SK-N-SH (cell line): ENCODE measurements around the gene CCDC187. TPM values are rescaled to one million over a fixed set of nuclear protein-coding genes. Genes with fewer than 3 reads are reported as not detected.

Experiments used
- CTCF ChIA-PET: fragments of 300-600, 350-600 bp; formaldehyde crosslinking; extraction: SDS; loops from one replicate; lab custom pipeline; 2021; lab: Yijun Ruan, JAX
- POLR2A ChIA-PET: fragments of 350-600 bp; sonication (Branson Sonifier 250); formaldehyde crosslinking; extraction: SDS; loops from one replicate; lab custom pipeline; 2020; ENCODE audit warnings: antibody characterized with exemption, inconsistent platforms; lab: Yijun Ruan, JAX
- DNase-seq: peaks from one replicate; pipeline ENCODE4 v3.0.0; 2012
- H2AFZ ChIP-seq: fragments of 200-600 bp; sonication (generic); 2 replicates; pipeline ENCODE4 v1.8.1; 2016; ENCODE audit warnings: antibody characterized with exemption, mild to moderate bottlenecking, low read depth
- H3F3A ChIP-seq: fragments of 200-600 bp; sonication (generic); replicated peaks from 2 replicates; pipeline ENCODE3; 2016; ENCODE audit warnings: antibody characterized with exemption, mild to moderate bottlenecking; ENCODE audit not compliant: insufficient read depth
- H3K27ac ChIP-seq, 2 experiments: fragments of 200-500 bp in 1 of 2; fragments of 200-600 bp in 1 of 2; sonication (Bioruptor generic) in 1 of 2; sonication (generic), shearing (Covaris generic) in 1 of 2; 2 replicates each; pipeline versions ENCODE4 v1.5.1 to v1.6.1; 2014 to 2016; ENCODE audit warnings: low read depth in 2 of 2, inconsistent platforms in 1 of 2, low read length in 1 of 2, mild to moderate bottlenecking in 1 of 2, mixed read lengths in 1 of 2
- H3K27me3 ChIP-seq: fragments of 200-600 bp; sonication (generic), shearing (Covaris generic); 2 replicates; pipeline ENCODE4 v1.6.1; 2016; ENCODE audit warnings: mixed run types; ENCODE audit not compliant: insufficient read depth
- H3K36me3 ChIP-seq, 2 experiments: fragments of 200-500 bp in 1 of 2; fragments of 200-600 bp in 1 of 2; sonication (Bioruptor generic) in 1 of 2; sonication (generic) in 1 of 2; replicated peaks in 1 of 2; 2 replicates each; pipeline versions ENCODE3 to v1.5.1; 2014 to 2016; ENCODE audit warnings: low read length in 1 of 2, mild to moderate bottlenecking in 1 of 2; ENCODE audit not compliant: insufficient read depth in 2 of 2, control insufficient read depth in 1 of 2
- H3K4me1 ChIP-seq, 2 experiments: fragments of 200-500 bp in 1 of 2; fragments of 200-600 bp in 1 of 2; sonication (Bioruptor generic) in 1 of 2; sonication (generic), shearing (Covaris generic) in 1 of 2; 2 replicates each; pipeline versions ENCODE4 v1.5.1 to v1.6.1; 2014 to 2016; ENCODE audit warnings: low read depth in 1 of 2, low read length in 1 of 2, mixed run types in 1 of 2; ENCODE audit not compliant: insufficient read depth in 2 of 2, control insufficient read depth in 1 of 2
- H3K4me2 ChIP-seq: fragments of 200-600 bp; sonication (generic), shearing (Covaris generic); 2 replicates; pipeline ENCODE4 v1.6.1; 2017; ENCODE audit warnings: mixed run types
- H3K4me3 ChIP-seq, 2 experiments: fragments of 200-500 bp in 1 of 2; fragments of 200-600 bp in 1 of 2; sonication (Bioruptor generic) in 1 of 2; sonication (generic), shearing (Covaris generic) in 1 of 2; 2 replicates each; pipeline versions ENCODE4 v1.5.1 to v1.8.1; 2014 to 2016; ENCODE audit warnings: low read depth in 2 of 2, inconsistent platforms in 1 of 2, low read length in 1 of 2, mild to moderate bottlenecking in 1 of 2, mixed read lengths in 1 of 2, moderate library complexity in 1 of 2
- H3K79me2 ChIP-seq: fragments of 200-600 bp; sonication (generic); 2 replicates; pipeline ENCODE4 v1.8.1; 2017; ENCODE audit warnings: mild to moderate bottlenecking; ENCODE audit not compliant: insufficient read depth
- H3K9ac ChIP-seq: fragments of 200-600 bp; sonication (generic); 2 replicates; pipeline ENCODE4 v1.6.1; 2017; ENCODE audit warnings: mixed run types
- H3K9me2 ChIP-seq: fragments of 200-600 bp; sonication (generic); 2 replicates; pipeline ENCODE4 v1.6.1; 2017; ENCODE audit warnings: mixed run types
- H3K9me3 ChIP-seq: fragments of 200-600 bp; sonication (generic); 2 replicates; pipeline ENCODE4 v1.6.1; 2017; ENCODE audit warnings: mixed run types, mild to moderate bottlenecking, moderate library complexity
- H4K20me1 ChIP-seq: fragments of 200-600 bp; sonication (generic); 2 replicates; pipeline ENCODE4 v1.6.1; 2017; ENCODE audit warnings: mild to moderate bottlenecking, mixed run types; ENCODE audit not compliant: insufficient read depth
- CHD2 ChIP-seq: fragments of 150-350 bp; IDR thresholded peaks from 2 replicates; pipeline ENCODE4 v1.6.1; 2018; ENCODE audit warnings: low read length; ENCODE audit not compliant: partially characterized antibody
- ELF1 ChIP-seq: IDR thresholded peaks from 2 replicates; pipeline ENCODE4 v1.4.0; 2012
- EP300 ChIP-seq, 2 experiments: IDR thresholded peaks; 2 replicates each; pipeline versions ENCODE4 v1.4.0 to v1.6.1; 2012; ENCODE audit warnings: borderline replicate concordance in 1 of 2, low read depth in 1 of 2, low read length in 1 of 2
- FOXM1 ChIP-seq: IDR thresholded peaks from 2 replicates; pipeline ENCODE4 v1.4.0; 2012; ENCODE audit warnings: low read depth, mild to moderate bottlenecking
- GABPA ChIP-seq: IDR thresholded peaks from 2 replicates; pipeline ENCODE4 v1.4.0; 2012; ENCODE audit warnings: low read depth, mild to moderate bottlenecking
- JUND ChIP-seq: IDR thresholded peaks from 2 replicates; pipeline ENCODE4 v1.4.0; 2012
- NFIC ChIP-seq: IDR thresholded peaks from 2 replicates; pipeline ENCODE4 v1.4.0; 2012; ENCODE audit warnings: borderline replicate concordance
- NRF1 ChIP-seq: IDR thresholded peaks from 2 replicates; pipeline ENCODE4 v1.6.1; 2012; ENCODE audit warnings: low read depth, mild to moderate bottlenecking, low read length
- POLR2AphosphoS5 ChIP-seq: IDR thresholded peaks from 2 replicates; pipeline ENCODE4 v1.6.1; 2012; ENCODE audit warnings: low read depth, low read length
- RAD21 ChIP-seq: IDR thresholded peaks from 2 replicates; pipeline ENCODE4 v1.6.1; 2012; ENCODE audit warnings: mild to moderate bottlenecking, low read length
- RCOR1 ChIP-seq: fragments of 150-350 bp; IDR thresholded peaks from 2 replicates; pipeline ENCODE4 v1.6.1; 2017; ENCODE audit warnings: antibody characterized with exemption, low read length
- SIN3A ChIP-seq: IDR thresholded peaks from 2 replicates; pipeline ENCODE4 v1.6.1; 2012; ENCODE audit warnings: low read depth, mild to moderate bottlenecking, low read length, moderate library complexity, borderline replicate concordance
- TAF1 ChIP-seq: IDR thresholded peaks from 2 replicates; pipeline ENCODE4 v1.6.1; 2012; ENCODE audit warnings: low read depth, mild to moderate bottlenecking, low read length, moderate library complexity, borderline replicate concordance
- TCF12 ChIP-seq: IDR thresholded peaks from 2 replicates; pipeline ENCODE4 v1.4.0; 2012
- WGBS: methylation state at CpG from one replicate; pipeline ENCODE4 v1.1.6; 2017; ENCODE audit warnings: low lambda C conversion rate; 5-methylcytosine and 5-hydroxymethylcytosine counted together
- polyA plus RNA-seq, 3 experiments: library from polyadenylated mRNA; depleted of rRNA; stranded (reverse); fragments of >200 nt; gene quantifications; 2 replicates each; pipeline ENCODE4 v1.2.3, GENCODE V29; 2012
- TF ChIP-seq, protein P1 (sequence below): fragments of 150-350 bp; IDR thresholded peaks from 2 replicates; pipeline ENCODE4 v1.6.1; 2016; ENCODE audit warnings: mild to moderate bottlenecking, low read depth, low read length
- TF ChIP-seq, protein P2 (sequence below): IDR thresholded peaks from 2 replicates; pipeline ENCODE4 v1.4.0; 2012; ENCODE audit warnings: low read depth
- TF ChIP-seq, protein P3 (sequence below): fragments of 200-600 bp; sonication (generic); IDR thresholded peaks from 2 replicates; pipeline ENCODE4 v1.6.1; 2017; ENCODE audit warnings: antibody characterized with exemption, mild to moderate bottlenecking, moderate library complexity
- TF ChIP-seq, protein P4 (sequence below): IDR thresholded peaks from 2 replicates; pipeline ENCODE4; 2012
- TF ChIP-seq, protein P5 (sequence below): IDR thresholded peaks from 2 replicates; pipeline ENCODE4 v1.4.0; 2012; ENCODE audit warnings: low read depth, borderline replicate concordance
- TF ChIP-seq, protein P6 (sequence below): fragments of 150-350 bp; IDR thresholded peaks from 2 replicates; pipeline ENCODE4 v1.6.1; 2017; ENCODE audit warnings: antibody characterized with exemption, low read length, low read depth, borderline replicate concordance
- TF ChIP-seq, protein P7 (sequence below): IDR thresholded peaks from 2 replicates; pipeline ENCODE4 v1.4.0; 2012; ENCODE audit warnings: low read depth, borderline replicate concordance

Gene CCDC187
- polyA plus RNA-seq, 1 of the 3 experiments (the other 2 are of a cell fraction), result not detected

DNA sequence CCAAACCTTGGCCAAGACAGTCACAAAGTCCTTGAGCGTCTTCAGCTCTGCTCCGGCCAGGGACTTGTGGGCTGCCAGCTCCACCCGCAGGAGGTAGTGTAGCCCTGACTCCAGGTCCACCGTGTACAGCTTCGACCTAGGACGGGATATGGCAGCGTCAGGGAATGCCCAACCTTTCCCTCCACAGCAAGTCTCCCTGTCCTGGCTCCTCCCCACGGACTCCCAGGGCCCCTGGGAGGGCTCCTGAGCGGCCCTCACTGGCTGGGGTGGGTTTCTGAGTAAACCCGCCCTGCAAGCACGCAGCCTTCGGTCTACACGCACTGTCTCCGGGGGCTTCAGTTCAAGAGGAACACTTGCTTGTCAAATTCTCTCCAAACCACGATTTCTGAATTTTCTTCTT is 85.2 kb downstream of the CCDC187 start:
- Histone ChIP-seq H3K4me1 (no peaks in the 10 kb centered on the region), H3K4me2 (no peak overlapping the region), H3F3A (no peaks in the 10 kb centered on the region), H3K27me3 (no peaks in the 10 kb centered on the region), H2AFZ (no peak overlapping the region), H3K27ac (no peak overlapping the region), H3K9ac (no peak overlapping the region), H3K36me3 (peaks cover 5 to 50% of the 10 kb centered on the region in 2 experiments), H3K9me2 (no peaks in the 10 kb centered on the region), H3K4me3 (no peak overlapping the region), H4K20me1 (peaks cover 20% of the 10 kb centered on the region), H3K79me2 (no peaks in the 10 kb centered on the region), H3K9me3 (no peaks in the 10 kb centered on the region)
- 91% methylated on average over 8 of the region's 15 CpGs for WGBS
- DNase-seq, result no peak
- ChIA-PET POLR2A (no interaction called here), CTCF (interaction anchor here (1.0 to 5.7 kb wide), 7 partner anchors 8 to 86 kb away, joined by 3 to 50 read pairs (median 6); no protein-coding TSS in a partner anchor)
- TF ChIP-seq TCF12 (no peak), CHD2 (no peak)
- TF ChIP-seq, protein P1, sequence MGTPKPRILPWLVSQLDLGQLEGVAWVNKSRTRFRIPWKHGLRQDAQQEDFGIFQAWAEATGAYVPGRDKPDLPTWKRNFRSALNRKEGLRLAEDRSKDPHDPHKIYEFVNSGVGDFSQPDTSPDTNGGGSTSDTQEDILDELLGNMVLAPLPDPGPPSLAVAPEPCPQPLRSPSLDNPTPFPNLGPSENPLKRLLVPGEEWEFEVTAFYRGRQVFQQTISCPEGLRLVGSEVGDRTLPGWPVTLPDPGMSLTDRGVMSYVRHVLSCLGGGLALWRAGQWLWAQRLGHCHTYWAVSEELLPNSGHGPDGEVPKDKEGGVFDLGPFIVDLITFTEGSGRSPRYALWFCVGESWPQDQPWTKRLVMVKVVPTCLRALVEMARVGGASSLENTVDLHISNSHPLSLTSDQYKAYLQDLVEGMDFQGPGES, result no peak
- TF ChIP-seq, all 33 proteins: peak for 0

DNA sequence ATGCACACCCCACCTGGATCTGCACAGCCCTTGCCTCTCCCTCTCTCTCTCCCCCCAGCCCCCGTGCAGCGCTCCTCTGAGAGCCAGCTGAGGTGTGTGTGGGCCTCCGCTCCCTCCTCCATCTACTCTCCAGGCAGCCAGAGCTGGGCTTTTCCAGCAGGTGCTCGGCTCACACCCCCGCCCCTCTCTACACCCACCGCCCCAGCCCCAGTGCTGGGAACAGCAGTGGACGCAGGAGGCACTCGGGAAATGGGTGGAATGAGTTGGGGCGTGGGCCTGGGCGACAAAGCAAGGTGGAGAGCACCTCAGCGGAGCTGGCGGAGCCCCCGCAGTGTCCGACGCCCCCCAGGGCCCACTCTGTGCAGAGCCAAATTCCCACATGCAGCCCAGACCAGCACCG is 85.6 kb downstream of the CCDC187 start:
- ChIA-PET CTCF (interaction anchor here (1.2 to 5.7 kb wide), 5 partner anchors 9 to 48 kb away, joined by 3 to 50 read pairs (median 7); no protein-coding TSS in a partner anchor), POLR2A (no interaction called here)
- Histone ChIP-seq H3F3A (no peaks in the 10 kb centered on the region), H3K79me2 (no peaks in the 10 kb centered on the region), H2AFZ (no peak overlapping the region), H3K9ac (no peak overlapping the region), H3K9me3 (no peaks in the 10 kb centered on the region), H3K27ac (no peak overlapping the region), H3K36me3 (peaks cover 5 to 48% of the 10 kb centered on the region in 2 experiments), H3K4me1 (no peaks in the 10 kb centered on the region), H3K9me2 (no peaks in the 10 kb centered on the region), H3K4me2 (no peak overlapping the region), H4K20me1 (peaks cover 20% of the 10 kb centered on the region), H3K27me3 (no peaks in the 10 kb centered on the region), H3K4me3 (no peak overlapping the region)
- TF ChIP-seq NFIC (no peak), RCOR1 (no peak), SIN3A (no peak), RAD21 (no peak), POLR2AphosphoS5 (no peak), ELF1 (no peak), EP300 (IDR thresholded peaks at IDR 0.05; ENCODE audit: borderline replicate concordance in 1 of 2, low read depth in 1 of 2, low read length in 1 of 2) (no peak), FOXM1 (no peak), NRF1 (no peak), TAF1 (no peak), JUND (no peak), GABPA (no peak)
- TF ChIP-seq, protein P2, sequence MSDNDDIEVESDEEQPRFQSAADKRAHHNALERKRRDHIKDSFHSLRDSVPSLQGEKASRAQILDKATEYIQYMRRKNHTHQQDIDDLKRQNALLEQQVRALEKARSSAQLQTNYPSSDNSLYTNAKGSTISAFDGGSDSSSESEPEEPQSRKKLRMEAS, result no peak
- TF ChIP-seq, protein P3, sequence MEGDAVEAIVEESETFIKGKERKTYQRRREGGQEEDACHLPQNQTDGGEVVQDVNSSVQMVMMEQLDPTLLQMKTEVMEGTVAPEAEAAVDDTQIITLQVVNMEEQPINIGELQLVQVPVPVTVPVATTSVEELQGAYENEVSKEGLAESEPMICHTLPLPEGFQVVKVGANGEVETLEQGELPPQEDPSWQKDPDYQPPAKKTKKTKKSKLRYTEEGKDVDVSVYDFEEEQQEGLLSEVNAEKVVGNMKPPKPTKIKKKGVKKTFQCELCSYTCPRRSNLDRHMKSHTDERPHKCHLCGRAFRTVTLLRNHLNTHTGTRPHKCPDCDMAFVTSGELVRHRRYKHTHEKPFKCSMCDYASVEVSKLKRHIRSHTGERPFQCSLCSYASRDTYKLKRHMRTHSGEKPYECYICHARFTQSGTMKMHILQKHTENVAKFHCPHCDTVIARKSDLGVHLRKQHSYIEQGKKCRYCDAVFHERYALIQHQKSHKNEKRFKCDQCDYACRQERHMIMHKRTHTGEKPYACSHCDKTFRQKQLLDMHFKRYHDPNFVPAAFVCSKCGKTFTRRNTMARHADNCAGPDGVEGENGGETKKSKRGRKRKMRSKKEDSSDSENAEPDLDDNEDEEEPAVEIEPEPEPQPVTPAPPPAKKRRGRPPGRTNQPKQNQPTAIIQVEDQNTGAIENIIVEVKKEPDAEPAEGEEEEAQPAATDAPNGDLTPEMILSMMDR, result no peak
- TF ChIP-seq, protein P4, sequence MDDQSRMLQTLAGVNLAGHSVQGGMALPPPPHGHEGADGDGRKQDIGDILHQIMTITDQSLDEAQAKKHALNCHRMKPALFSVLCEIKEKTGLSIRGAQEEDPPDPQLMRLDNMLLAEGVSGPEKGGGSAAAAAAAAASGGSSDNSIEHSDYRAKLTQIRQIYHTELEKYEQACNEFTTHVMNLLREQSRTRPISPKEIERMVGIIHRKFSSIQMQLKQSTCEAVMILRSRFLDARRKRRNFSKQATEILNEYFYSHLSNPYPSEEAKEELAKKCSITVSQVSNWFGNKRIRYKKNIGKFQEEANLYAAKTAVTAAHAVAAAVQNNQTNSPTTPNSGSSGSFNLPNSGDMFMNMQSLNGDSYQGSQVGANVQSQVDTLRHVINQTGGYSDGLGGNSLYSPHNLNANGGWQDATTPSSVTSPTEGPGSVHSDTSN, result no peak
- TF ChIP-seq, protein P5, sequence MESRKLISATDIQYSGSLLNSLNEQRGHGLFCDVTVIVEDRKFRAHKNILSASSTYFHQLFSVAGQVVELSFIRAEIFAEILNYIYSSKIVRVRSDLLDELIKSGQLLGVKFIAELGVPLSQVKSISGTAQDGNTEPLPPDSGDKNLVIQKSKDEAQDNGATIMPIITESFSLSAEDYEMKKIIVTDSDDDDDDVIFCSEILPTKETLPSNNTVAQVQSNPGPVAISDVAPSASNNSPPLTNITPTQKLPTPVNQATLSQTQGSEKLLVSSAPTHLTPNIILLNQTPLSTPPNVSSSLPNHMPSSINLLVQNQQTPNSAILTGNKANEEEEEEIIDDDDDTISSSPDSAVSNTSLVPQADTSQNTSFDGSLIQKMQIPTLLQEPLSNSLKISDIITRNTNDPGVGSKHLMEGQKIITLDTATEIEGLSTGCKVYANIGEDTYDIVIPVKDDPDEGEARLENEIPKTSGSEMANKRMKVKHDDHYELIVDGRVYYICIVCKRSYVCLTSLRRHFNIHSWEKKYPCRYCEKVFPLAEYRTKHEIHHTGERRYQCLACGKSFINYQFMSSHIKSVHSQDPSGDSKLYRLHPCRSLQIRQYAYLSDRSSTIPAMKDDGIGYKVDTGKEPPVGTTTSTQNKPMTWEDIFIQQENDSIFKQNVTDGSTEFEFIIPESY, result no peak
- TF ChIP-seq, protein P6, sequence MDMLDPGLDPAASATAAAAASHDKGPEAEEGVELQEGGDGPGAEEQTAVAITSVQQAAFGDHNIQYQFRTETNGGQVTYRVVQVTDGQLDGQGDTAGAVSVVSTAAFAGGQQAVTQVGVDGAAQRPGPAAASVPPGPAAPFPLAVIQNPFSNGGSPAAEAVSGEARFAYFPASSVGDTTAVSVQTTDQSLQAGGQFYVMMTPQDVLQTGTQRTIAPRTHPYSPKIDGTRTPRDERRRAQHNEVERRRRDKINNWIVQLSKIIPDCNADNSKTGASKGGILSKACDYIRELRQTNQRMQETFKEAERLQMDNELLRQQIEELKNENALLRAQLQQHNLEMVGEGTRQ, result no peak
- TF ChIP-seq, protein P7, sequence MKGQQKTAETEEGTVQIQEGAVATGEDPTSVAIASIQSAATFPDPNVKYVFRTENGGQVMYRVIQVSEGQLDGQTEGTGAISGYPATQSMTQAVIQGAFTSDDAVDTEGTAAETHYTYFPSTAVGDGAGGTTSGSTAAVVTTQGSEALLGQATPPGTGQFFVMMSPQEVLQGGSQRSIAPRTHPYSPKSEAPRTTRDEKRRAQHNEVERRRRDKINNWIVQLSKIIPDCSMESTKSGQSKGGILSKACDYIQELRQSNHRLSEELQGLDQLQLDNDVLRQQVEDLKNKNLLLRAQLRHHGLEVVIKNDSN, result no peak
- no peak for DNase-seq
- 100% methylated on average over 8 of the region's 16 CpGs for WGBS
